ENCODE data around the gene CNKSR2. TPM values are rescaled to one million over a fixed set of nuclear protein-coding genes. Genes with fewer than 3 reads are reported as not detected.

The CNKSR2 gene
- total RNA-seq, 1 experiment from 2014 or later, result not detected

DNA sequence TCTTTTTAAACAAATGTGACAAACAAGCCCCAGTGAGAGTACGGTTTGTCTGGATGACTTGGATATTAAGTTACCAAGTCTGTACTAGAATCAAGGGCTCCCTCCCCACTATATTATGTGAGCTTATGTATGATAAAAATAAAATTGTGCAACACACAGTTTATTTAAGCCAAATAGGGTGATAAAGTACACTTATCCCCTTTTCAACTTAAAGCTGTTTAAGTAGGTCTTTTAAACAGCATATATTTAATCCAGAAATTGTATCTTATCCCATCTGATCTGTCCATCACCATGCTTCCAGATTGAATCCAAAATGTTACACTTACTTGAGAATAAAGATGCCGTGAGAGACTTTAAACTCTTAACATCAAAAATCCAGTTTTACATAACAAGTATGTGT is 285.9 kb downstream of the CNKSR2 start:
- ATAC-seq, result no peak
- intact Hi-C loops (cut with micrococcal nuclease), result no loop called here
- Histone ChIP-seq H3K27ac (ENCODE audit: low read depth, low read length) (no peak overlapping the region), H2AFZ (ENCODE audit: low read depth, low read length, poor library complexity, severe bottlenecking) (no peak overlapping the region), H3K27me3 (ENCODE audit: insufficient read depth, low read length) (no peaks in the 10 kb centered on the region), H3K79me2 (ENCODE audit: insufficient read depth, low read length) (no peaks in the 10 kb centered on the region), H3K4me1 (ENCODE audit: control insufficient read depth in 1 of 2, insufficient read depth in 2 of 2, low read length in 2 of 2) (no peaks in the 10 kb centered on the region), H3K4me3 (replicated peaks in 1 of 2; ENCODE audit: low read depth in 1 of 2, low read length in 2 of 2) (no peak overlapping the region), H3K9me2 (ENCODE audit: insufficient read depth) (no peaks in the 10 kb centered on the region), H3K9me3 (ENCODE audit: control insufficient read depth in 1 of 2, insufficient read depth in 1 of 2, low read depth in 1 of 2, low read length in 2 of 2) (no peaks in the 10 kb centered on the region), H3K9ac (ENCODE audit: low read length) (no peak overlapping the region), H3K36me3 (ENCODE audit: control insufficient read depth in 1 of 2, insufficient read depth in 2 of 2, low read length in 2 of 2) (no peaks in the 10 kb centered on the region), H3K4me2 (ENCODE audit: low read length) (no peak overlapping the region), H4K20me1 (ENCODE audit: insufficient read depth) (no peaks in the 10 kb centered on the region)
- no peak for DNase-seq (ENCODE audit: low read depth, low spot score)
- TF ChIP-seq SRF (IDR thresholded peaks at IDR 0.05; ENCODE audit: low read depth) (no peak), ZNF274 (IDR thresholded peaks at IDR 0.05; ENCODE audit: low read depth, low read length) (no peak), EZH2 (IDR thresholded peaks at IDR 0.05) (no peak), YY1 (IDR thresholded peaks at IDR 0.05; ENCODE audit: extremely low read depth, insufficient replicate concordance, low read depth, low read length) (no peak), POLR2A (IDR thresholded peaks at IDR 0.05; ENCODE audit: borderline replicate concordance, extremely low read depth, insufficient read depth, insufficient read length) (no peak), TCF7L2 (IDR thresholded peaks at IDR 0.05; ENCODE audit: borderline replicate concordance, extremely low read depth, insufficient read depth, insufficient read length) (no peak), RAD21 (IDR thresholded peaks at IDR 0.05; ENCODE audit: low read depth) (no peak), SIN3A (IDR thresholded peaks at IDR 0.05; ENCODE audit: low read depth) (no peak), FOSL1 (IDR thresholded peaks at IDR 0.05; ENCODE audit: low read depth) (no peak), EZH2phosphoT487 (IDR thresholded peaks at IDR 0.05; ENCODE audit: borderline replicate concordance) (no peak), ELF1 (IDR thresholded peaks at IDR 0.05; ENCODE audit: borderline replicate concordance, low read depth) (no peak), JUND (IDR thresholded peaks at IDR 0.05) (no peak)
- TF ChIP-seq, protein P1, sequence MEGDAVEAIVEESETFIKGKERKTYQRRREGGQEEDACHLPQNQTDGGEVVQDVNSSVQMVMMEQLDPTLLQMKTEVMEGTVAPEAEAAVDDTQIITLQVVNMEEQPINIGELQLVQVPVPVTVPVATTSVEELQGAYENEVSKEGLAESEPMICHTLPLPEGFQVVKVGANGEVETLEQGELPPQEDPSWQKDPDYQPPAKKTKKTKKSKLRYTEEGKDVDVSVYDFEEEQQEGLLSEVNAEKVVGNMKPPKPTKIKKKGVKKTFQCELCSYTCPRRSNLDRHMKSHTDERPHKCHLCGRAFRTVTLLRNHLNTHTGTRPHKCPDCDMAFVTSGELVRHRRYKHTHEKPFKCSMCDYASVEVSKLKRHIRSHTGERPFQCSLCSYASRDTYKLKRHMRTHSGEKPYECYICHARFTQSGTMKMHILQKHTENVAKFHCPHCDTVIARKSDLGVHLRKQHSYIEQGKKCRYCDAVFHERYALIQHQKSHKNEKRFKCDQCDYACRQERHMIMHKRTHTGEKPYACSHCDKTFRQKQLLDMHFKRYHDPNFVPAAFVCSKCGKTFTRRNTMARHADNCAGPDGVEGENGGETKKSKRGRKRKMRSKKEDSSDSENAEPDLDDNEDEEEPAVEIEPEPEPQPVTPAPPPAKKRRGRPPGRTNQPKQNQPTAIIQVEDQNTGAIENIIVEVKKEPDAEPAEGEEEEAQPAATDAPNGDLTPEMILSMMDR (IDR thresholded peaks at IDR 0.05 in 2 of 3, conservative IDR thresholded peaks at IDR 0.05 in 1 of 3; ENCODE audit: borderline replicate concordance in 1 of 3, insufficient read depth in 1 of 3, low read depth in 2 of 3, low read length in 2 of 3), result no peak
- TF ChIP-seq, protein P2, sequence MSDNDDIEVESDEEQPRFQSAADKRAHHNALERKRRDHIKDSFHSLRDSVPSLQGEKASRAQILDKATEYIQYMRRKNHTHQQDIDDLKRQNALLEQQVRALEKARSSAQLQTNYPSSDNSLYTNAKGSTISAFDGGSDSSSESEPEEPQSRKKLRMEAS (IDR thresholded peaks at IDR 0.05), result no peak
- TF ChIP-seq, protein P3, sequence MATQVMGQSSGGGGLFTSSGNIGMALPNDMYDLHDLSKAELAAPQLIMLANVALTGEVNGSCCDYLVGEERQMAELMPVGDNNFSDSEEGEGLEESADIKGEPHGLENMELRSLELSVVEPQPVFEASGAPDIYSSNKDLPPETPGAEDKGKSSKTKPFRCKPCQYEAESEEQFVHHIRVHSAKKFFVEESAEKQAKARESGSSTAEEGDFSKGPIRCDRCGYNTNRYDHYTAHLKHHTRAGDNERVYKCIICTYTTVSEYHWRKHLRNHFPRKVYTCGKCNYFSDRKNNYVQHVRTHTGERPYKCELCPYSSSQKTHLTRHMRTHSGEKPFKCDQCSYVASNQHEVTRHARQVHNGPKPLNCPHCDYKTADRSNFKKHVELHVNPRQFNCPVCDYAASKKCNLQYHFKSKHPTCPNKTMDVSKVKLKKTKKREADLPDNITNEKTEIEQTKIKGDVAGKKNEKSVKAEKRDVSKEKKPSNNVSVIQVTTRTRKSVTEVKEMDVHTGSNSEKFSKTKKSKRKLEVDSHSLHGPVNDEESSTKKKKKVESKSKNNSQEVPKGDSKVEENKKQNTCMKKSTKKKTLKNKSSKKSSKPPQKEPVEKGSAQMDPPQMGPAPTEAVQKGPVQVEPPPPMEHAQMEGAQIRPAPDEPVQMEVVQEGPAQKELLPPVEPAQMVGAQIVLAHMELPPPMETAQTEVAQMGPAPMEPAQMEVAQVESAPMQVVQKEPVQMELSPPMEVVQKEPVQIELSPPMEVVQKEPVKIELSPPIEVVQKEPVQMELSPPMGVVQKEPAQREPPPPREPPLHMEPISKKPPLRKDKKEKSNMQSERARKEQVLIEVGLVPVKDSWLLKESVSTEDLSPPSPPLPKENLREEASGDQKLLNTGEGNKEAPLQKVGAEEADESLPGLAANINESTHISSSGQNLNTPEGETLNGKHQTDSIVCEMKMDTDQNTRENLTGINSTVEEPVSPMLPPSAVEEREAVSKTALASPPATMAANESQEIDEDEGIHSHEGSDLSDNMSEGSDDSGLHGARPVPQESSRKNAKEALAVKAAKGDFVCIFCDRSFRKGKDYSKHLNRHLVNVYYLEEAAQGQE (IDR thresholded peaks at IDR 0.05; ENCODE audit: low read depth), result no peak
- ChIA-PET RAD21 (ENCODE audit: low non-redundant PET in 1 of 2, low total read pairs in 2 of 2, uncharacterized antibody in 2 of 2, unreplicated experiment in 2 of 2) (no interaction called here), CTCF (no interaction called here), POLR2A (no interaction called here)
- no TSS peak for BruUV-seq (replicated peaks)

Measured in HCT116 (cell line).